Raji (cell line): ENCODE results near the gene IP6K3.

Experiments used
- POLR2A ChIP-seq: IDR thresholded peaks from 2 replicates; pipeline ENCODE4 v1.6.1; 2011; ENCODE audit warnings: low read depth, low read length, control low read depth; ENCODE audit not compliant: insufficient read depth

IP6K3 gene

DNA sequence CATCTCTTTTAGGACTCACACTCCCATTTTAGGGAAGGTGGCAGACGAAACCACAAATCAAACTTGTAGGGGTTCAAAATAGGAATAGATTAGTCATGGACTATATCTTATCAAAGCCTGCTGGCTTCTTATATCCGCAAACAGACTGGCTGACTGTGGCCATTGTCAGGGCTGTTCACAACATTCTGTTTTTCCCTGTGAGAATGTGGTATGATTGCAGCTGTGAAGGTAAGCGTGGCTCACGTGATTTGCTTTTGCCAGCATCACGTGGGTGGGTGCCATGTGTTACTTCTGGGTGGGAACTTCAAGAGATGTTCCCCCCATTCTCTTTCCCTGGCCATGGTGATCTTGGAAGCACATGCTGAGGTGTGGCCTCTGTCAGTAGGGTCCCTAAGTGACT lies 5.9 kb downstream of the IP6K3 start:
- TF ChIP-seq POLR2A, result no peak

DNA sequence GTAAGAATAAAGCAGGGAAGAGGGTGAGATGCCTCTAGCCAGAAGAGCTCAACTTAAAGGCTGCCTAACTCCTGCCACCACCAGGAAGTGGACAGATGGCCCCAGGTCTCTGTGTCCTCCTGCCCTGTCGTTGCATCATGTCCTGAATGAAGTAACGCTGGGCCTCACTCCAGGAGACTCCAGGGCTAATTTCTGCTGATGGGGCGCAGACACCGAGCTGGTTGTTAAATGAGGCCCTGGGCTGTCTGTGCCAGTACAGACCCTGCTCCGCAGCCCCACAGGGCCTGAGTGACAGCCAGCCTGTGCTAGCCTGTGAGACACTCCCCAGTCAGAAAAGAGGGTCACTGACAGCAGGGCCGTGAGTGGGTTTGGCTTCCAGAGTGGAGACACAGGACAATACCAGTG lies 6.5 kb downstream of the IP6K3 start:
- no peak for TF ChIP-seq POLR2A

DNA sequence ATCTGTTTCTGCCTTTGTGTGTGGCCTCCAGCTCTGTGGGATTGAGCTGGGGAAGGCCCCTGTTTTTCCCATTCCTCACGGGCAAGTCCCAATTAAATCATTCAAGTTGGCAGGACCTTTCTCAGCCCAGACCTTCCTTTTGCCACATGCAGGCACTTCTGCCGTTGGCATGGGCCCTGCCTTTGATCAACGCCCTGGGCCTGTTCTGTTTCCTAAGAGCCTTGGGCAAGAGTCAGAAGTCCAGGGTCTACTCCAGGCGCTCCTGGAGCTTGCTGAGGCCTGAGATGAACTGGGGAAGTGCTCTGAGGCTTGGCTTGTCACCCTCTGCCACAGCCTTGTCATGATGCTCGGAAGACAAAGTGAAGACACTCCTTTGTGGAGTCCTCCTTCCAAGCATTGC lies 7.1 kb downstream of the IP6K3 start:
- TF ChIP-seq POLR2A, result no peak

- no peak for TF ChIP-seq POLR2A
Observed at GRCh38 chr6:33738879-33739278, 7.8 kb downstream of the IP6K3 start.

GRCh38 chr6:33738153-33738552 lies 8.6 kb downstream of the IP6K3 start:
- TF ChIP-seq POLR2A, result no peak

GRCh38 chr6:33737267-33738026 lies 9.3 kb downstream of the IP6K3 start:
- no peak for TF ChIP-seq POLR2A

DNA sequence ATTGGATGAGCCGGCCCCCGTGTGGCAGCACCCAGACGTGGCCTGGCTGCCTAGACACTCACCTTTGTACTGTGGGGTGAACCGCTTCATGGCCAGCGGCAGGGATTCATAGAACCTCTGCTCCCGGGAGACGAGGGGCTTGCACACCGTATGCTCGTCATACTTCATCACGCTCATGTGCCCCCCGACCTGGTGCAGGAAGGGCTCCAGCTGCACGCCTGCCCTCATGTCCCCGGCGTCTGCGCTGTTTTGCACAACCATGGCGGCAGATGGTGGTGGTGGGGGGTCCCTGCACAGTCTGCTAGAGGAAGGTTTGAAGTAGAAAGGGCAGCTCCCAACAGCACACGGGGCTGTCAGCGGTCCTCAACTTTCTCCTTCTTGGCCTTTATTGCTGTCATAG lies 11.5 kb downstream of the IP6K3 start:
- no peak for TF ChIP-seq POLR2A

- TF ChIP-seq POLR2A, result no peak
Observed at GRCh38 chr6:33733709-33734007, 13.0 kb downstream of the IP6K3 start.

GRCh38 chr6:33732817-33733708 lies 13.6 kb downstream of the IP6K3 start:
- no peak for TF ChIP-seq POLR2A

- TF ChIP-seq POLR2A, result no peak
Observed at GRCh38 chr6:33732385-33732784, 14.3 kb downstream of the IP6K3 start.

- no peak for TF ChIP-seq POLR2A
Observed at GRCh38 chr6:33731751-33732282, 14.9 kb downstream of the IP6K3 start.

GRCh38 chr6:33731035-33731434 lies 15.7 kb downstream of the IP6K3 start:
- no peak for TF ChIP-seq POLR2A

GRCh38 chr6:33730611-33731010 lies 16.1 kb downstream of the IP6K3 start:
- TF ChIP-seq POLR2A, result no peak

- no peak for TF ChIP-seq POLR2A
Observed at GRCh38 chr6:33729059-33729458, 17.6 kb downstream of the IP6K3 start.

DNA sequence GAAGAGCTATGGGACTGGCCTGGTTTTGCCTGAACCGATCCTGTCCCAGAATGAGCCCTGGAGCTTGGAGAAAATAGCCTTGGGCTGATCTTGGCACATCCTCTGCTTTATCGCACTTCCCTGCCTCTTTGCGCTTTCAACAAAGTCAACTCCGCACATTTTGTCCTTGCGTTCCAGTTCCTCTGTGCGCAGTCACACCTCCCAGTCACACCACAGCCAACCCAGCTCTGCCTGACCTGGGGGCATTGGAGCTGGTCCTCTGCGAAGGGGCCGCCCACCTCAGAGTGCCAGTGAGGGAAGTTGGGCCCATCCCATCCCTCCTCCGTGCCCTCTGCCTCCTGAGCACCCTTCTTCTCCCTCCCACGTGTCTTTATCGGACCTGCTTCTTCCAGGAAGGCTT lies 18.3 kb downstream of the IP6K3 start:
- no peak for TF ChIP-seq POLR2A

DNA sequence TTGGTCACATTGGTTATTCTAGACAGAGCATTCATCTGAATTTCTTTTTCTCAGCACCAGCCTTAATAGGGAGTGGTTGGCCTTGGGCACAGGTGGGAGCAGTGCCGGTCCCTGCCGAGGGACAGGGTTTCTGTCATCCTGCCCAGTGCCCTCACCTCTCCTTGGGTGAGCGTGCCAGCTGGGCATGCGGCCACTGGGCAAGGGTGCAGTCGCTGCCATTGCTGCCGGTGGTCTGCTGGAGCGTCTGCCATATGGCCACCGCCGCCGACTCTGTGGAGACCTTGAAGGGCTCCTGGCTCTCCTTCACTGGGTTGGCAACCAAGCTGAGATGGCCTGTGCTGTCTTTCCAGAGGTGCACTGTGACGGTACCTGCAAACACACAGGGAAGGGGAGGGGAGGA lies 18.8 kb downstream of the IP6K3 start:
- TF ChIP-seq POLR2A, result no peak
